ENCODE measurements around the gene VIPR2.

Gene VIPR2

DNA sequence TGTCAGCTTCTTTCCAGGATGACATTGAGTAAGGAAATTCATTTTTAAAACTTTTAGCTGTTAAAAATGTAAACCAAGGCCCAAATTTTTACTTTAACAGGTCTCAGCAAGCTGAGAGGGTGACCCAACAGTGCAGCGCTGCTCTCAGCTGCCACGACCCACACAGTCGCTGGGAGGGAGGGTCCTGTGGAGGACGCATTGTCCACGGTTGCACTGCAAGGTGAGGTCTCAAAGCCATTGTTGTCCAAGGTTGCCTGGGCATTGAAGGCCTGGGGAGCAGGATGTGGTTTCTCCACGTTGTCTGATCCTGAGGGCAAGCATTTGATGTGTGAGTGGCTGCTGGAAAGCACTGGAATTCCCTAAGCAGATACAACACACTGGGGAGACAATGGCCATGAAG is 15.1 kb upstream of the VIPR2 start:
- Histone ChIP-seq H3K27ac (ENCODE audit: low read depth, low read length) (no peak overlapping the region), H4K20me1 (ENCODE audit: control insufficient read depth, insufficient read depth, low read depth, low read length) (no peaks in the 10 kb centered on the region), H3F3A (ENCODE audit: control insufficient read depth, insufficient read depth) (no peaks in the 10 kb centered on the region), H3K4me2 (ENCODE audit: low read length) (no peak overlapping the region), H3K36me3 (ENCODE audit: control insufficient read depth, low read length) (no peaks in the 10 kb centered on the region), H3K4me3 (ENCODE audit: low read length) (no peak overlapping the region), H3K27me3 (ENCODE audit: control insufficient read depth, low read length) (no peaks in the 10 kb centered on the region), H3K79me2 (ENCODE audit: control insufficient read depth, low read length) (no peaks in the 10 kb centered on the region), H3K9me2 (replicated peaks; ENCODE audit: control insufficient read depth, low read length) (no peaks in the 10 kb centered on the region), H3K4me1 (ENCODE audit: control insufficient read depth, low read length) (no peaks in the 10 kb centered on the region), H3K9me3 (ENCODE audit: control insufficient read depth, insufficient read depth, low read length) (no peaks in the 10 kb centered on the region)
- TF ChIP-seq, protein P1, sequence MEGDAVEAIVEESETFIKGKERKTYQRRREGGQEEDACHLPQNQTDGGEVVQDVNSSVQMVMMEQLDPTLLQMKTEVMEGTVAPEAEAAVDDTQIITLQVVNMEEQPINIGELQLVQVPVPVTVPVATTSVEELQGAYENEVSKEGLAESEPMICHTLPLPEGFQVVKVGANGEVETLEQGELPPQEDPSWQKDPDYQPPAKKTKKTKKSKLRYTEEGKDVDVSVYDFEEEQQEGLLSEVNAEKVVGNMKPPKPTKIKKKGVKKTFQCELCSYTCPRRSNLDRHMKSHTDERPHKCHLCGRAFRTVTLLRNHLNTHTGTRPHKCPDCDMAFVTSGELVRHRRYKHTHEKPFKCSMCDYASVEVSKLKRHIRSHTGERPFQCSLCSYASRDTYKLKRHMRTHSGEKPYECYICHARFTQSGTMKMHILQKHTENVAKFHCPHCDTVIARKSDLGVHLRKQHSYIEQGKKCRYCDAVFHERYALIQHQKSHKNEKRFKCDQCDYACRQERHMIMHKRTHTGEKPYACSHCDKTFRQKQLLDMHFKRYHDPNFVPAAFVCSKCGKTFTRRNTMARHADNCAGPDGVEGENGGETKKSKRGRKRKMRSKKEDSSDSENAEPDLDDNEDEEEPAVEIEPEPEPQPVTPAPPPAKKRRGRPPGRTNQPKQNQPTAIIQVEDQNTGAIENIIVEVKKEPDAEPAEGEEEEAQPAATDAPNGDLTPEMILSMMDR (IDR thresholded peaks at IDR 0.05; ENCODE audit: low read depth, low read length, poor library complexity, severe bottlenecking): no peak
- no peak for TF ChIP-seq EZH2phosphoT487 (IDR thresholded peaks at IDR 0.05; ENCODE audit: borderline replicate concordance, low read length)

- no peak overlapping the region for H3K4me2 ChIP-seq (ENCODE audit: low read length)
- H4K20me1 ChIP-seq (ENCODE audit: control insufficient read depth, insufficient read depth, low read depth, low read length): no peaks in the 10 kb centered on the region
- no peaks in the 10 kb centered on the region; the same call in 1 of the 2 replicates for H3K9me3 ChIP-seq (ENCODE audit: control insufficient read depth, insufficient read depth, low read length)
- no peaks in the 10 kb centered on the region for H3K27me3 ChIP-seq (ENCODE audit: control insufficient read depth, low read length)
- no peaks in the 10 kb centered on the region for H3F3A ChIP-seq (ENCODE audit: control insufficient read depth, insufficient read depth)
- no peaks in the 10 kb centered on the region for H3K36me3 ChIP-seq (ENCODE audit: control insufficient read depth, low read length)
- H3K4me3 ChIP-seq (ENCODE audit: low read length): no peak overlapping the region
- no peaks in the 10 kb centered on the region for H3K4me1 ChIP-seq (ENCODE audit: control insufficient read depth, low read length)
- H3K9me2 ChIP-seq (replicated peaks; ENCODE audit: control insufficient read depth, low read length): no peaks in the 10 kb centered on the region
- no peaks in the 10 kb centered on the region for H3K79me2 ChIP-seq (ENCODE audit: control insufficient read depth, low read length)
- TF ChIP-seq, protein P1 (IDR thresholded peaks at IDR 0.05; ENCODE audit: low read depth, low read length, poor library complexity, severe bottlenecking): no peak
- no peak for TF ChIP-seq EZH2phosphoT487 (IDR thresholded peaks at IDR 0.05; ENCODE audit: borderline replicate concordance, low read length)
- no peak overlapping the region for H3K27ac ChIP-seq (ENCODE audit: low read depth, low read length)
Measured at GRCh38 chr7:159158888-159159405, 14.3 kb upstream of the VIPR2 start.

DNA sequence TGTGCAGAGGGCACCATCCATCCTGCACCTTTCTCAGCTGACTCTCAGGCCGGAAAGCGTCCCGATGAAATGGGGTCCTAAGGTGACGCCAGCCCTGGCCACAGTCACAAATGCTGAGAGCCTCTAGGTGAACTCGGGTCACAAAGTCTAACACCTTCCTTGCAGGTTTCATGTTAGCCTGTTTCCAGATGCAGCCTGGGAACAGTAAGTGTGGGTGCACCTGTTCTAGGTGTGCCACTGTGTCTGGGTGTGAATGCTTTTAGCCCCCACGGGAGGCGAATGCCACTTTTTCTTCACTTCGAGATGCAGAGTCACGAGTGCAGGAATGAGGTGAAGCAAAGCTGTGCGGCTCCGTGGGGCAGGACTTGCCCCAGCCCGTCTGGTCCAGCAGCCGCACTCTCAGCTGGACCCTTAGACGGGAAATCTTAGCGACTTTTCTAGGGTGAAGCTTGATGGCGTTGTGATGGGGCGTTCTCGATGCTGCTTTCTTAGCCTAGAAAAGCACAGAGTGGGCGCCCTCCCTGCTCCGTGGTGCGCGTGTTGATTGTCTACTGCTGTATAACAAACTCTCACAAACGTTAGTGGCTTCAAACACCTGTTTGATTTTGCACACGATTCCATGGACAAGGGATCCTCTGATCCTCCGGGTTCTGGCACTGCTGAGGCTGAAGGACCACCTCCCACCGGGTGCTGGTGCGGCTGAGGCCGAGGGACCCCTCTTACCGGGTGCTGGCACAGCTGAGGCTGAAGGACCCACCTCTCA is 13.6 kb upstream of the VIPR2 start:
- no peak overlapping the region for H3K27ac ChIP-seq (ENCODE audit: low read depth, low read length)
- H3K4me2 ChIP-seq (ENCODE audit: low read length): no peak overlapping the region
- no peaks in the 10 kb centered on the region for H4K20me1 ChIP-seq (ENCODE audit: control insufficient read depth, insufficient read depth, low read depth, low read length)
- H3K36me3 ChIP-seq (ENCODE audit: control insufficient read depth, low read length): no peaks in the 10 kb centered on the region
- no peaks in the 10 kb centered on the region for H3K79me2 ChIP-seq (ENCODE audit: control insufficient read depth, low read length)
- H3K27me3 ChIP-seq (ENCODE audit: control insufficient read depth, low read length): no peaks in the 10 kb centered on the region
- H3K4me1 ChIP-seq (ENCODE audit: control insufficient read depth, low read length): no peaks in the 10 kb centered on the region
- no peaks in the 10 kb centered on the region for H3K9me2 ChIP-seq (replicated peaks; ENCODE audit: control insufficient read depth, low read length)
- H3K4me3 ChIP-seq (ENCODE audit: low read length): no peak overlapping the region
- H3K9me3 ChIP-seq (ENCODE audit: control insufficient read depth, insufficient read depth, low read length): no peaks in the 10 kb centered on the region; the same call in 1 of the 2 replicates
- H3F3A ChIP-seq (ENCODE audit: control insufficient read depth, insufficient read depth): no peaks in the 10 kb centered on the region
- TF ChIP-seq, protein P1 (IDR thresholded peaks at IDR 0.05; ENCODE audit: low read depth, low read length, poor library complexity, severe bottlenecking): no peak
- TF ChIP-seq EZH2phosphoT487 (IDR thresholded peaks at IDR 0.05; ENCODE audit: borderline replicate concordance, low read length): no peak
